ENCODE results near the gene SNAP25. TPM values are rescaled to one million over a fixed set of nuclear protein-coding genes. Genes with fewer than 3 reads are reported as not detected.

SNAP25 gene
- total RNA-seq, 1 donor from 2014 or later = 3.0 TPM

DNA sequence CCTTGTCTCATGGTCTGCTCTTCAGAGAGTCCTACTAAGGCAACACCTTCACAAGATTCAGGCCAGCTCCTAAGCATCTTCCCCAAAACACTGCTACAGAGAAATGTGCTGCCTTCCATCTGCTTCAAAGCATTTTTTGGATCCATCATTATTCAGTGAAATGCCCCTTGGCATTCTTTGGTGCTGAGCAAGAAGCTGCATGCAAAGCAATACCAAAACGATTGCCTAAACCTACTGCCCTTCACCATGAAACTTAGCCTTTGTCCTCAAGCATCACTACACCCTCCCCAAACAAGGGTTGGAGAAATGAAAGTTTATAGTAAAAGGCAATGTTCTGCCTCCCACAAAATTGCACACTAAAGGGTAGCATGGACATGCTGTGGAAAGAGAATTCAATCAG is 93.5 kb downstream of the SNAP25 start:
- DNase-seq = no peak
- H3K36me3 Mint-ChIP-seq (ENCODE audit: low read depth) = no peaks in the 10 kb centered on the region
- H3K27ac Mint-ChIP-seq = no peak overlapping the region
- H3K27me3 Mint-ChIP-seq = peaks cover 4% of the 10 kb centered on the region
- intact Hi-C loops (cut with micrococcal nuclease) = loop anchor here (10.0 kb wide), 1 partner anchor 113 kb away; no protein-coding TSS in a partner anchor
- H3K4me3 Mint-ChIP-seq = no peak overlapping the region
- H3K4me1 Mint-ChIP-seq = no peaks in the 10 kb centered on the region
- H3K9me3 Mint-ChIP-seq = no peaks in the 10 kb centered on the region

DNA sequence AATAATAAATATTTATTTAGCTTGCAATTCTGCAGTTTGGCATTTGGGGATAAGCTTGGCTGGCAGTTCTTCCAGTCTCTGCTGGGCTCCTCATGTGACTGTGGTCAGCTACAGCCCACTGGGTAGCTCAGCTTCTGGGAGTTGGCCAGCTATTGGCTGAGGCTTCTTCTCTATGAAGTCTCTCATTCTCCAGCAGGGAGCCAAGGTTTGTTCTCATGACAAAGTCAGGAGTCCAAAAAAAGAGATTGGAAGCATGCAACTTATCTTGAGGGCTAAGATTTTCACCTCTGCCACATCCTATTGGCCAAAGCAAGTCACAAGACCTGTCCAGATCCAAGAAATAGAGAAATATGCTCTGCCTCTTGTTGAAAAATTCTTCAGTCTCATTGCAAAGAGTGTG is 94.6 kb downstream of the SNAP25 start:
- intact Hi-C loops (cut with micrococcal nuclease) = loop anchor here (10.0 kb wide), 1 partner anchor 112 kb away; no protein-coding TSS in a partner anchor
- Mint-ChIP-seq H3K9me3 (no peaks in the 10 kb centered on the region), H3K27ac (no peak overlapping the region), H3K4me1 (no peaks in the 10 kb centered on the region), H3K27me3 (peaks cover 4% of the 10 kb centered on the region), H3K4me3 (no peak overlapping the region), H3K36me3 (ENCODE audit: low read depth) (no peaks in the 10 kb centered on the region)
- no peak for DNase-seq

DNA sequence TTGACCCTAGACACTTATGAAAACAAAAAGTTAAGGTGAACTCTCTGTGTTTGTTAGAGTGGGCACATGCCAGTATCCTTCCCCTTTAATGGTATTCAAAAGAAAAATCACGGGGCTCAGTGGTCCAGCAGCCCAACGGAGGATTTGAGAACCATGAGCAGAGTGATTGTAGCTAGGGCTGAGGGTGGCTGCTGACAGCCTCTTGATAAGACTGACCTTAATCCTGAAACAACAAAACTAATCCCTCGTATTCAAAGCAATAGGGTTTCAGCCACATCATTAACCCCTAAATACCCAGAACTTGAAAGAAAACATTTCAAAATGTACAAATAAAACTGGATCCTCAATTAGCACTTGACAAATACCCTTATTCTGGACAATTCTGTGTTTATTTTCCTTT is 95.1 kb downstream of the SNAP25 start:
- intact Hi-C loops (cut with micrococcal nuclease) = loop anchor here (10.0 kb wide), 1 partner anchor 111 kb away; no protein-coding TSS in a partner anchor
- H3K27ac Mint-ChIP-seq = no peak overlapping the region
- H3K27me3 Mint-ChIP-seq = peaks cover 4% of the 10 kb centered on the region
- peaks cover 3% of the 10 kb centered on the region for H3K4me1 Mint-ChIP-seq
- H3K4me3 Mint-ChIP-seq = no peak overlapping the region
- H3K36me3 Mint-ChIP-seq (ENCODE audit: low read depth) = no peaks in the 10 kb centered on the region
- DNase-seq = no peak
- no peaks in the 10 kb centered on the region for H3K9me3 Mint-ChIP-seq

DNA sequence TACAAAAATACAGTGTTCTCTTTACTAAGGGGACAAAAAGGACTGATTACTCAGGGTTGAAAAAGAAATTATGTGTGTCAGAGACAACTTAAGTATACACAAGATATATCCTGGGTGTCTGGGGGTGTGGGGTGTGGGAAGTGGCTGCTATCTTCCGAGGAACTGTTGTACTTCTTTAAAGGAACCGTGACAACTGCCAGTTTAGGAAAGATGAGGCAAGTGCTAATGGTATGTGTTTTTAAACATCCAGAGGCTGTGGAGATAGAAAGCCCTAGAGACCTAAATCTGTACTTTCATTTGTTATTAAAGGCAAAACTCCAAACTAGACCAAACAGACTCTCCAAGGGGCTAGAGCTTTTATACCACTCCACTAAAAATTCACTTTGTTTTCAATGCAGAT is 95.6 kb downstream of the SNAP25 start:
- intact Hi-C loops (cut with micrococcal nuclease) = loop anchor here (10.0 kb wide), 1 partner anchor 111 kb away; no protein-coding TSS in a partner anchor
- no peaks in the 10 kb centered on the region for H3K36me3 Mint-ChIP-seq (ENCODE audit: low read depth)
- H3K4me1 Mint-ChIP-seq = peaks cover 3% of the 10 kb centered on the region
- H3K27ac Mint-ChIP-seq = no peak overlapping the region
- no peak for DNase-seq
- peaks cover 4% of the 10 kb centered on the region for H3K27me3 Mint-ChIP-seq
- H3K9me3 Mint-ChIP-seq = no peaks in the 10 kb centered on the region
- H3K4me3 Mint-ChIP-seq = no peak overlapping the region

DNA sequence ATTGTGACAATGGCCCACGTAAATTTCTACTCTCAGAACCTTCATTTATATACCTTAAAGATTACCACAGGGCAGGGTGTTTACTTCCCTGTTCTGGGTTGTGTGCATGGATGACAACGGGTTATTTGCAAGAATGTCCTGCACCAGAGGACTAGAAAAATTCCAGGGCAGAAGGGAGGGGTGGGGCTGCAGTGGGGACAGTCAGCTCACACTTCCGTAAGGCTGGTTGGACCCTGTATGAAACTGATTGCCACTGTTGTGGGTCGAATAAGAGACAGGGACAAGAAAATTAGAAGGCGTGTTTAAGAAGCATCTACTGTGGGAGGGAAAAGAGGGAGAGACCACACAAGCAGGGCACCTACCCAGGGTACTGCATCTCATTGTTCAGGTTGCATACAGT is 96.5 kb downstream of the SNAP25 start:
- Mint-ChIP-seq H3K4me1 (peaks cover 3% of the 10 kb centered on the region), H3K9me3 (peaks cover 3% of the 10 kb centered on the region), H3K27ac (no peak overlapping the region), H3K36me3 (ENCODE audit: low read depth) (no peaks in the 10 kb centered on the region), H3K27me3 (peaks cover 1% of the 10 kb centered on the region), H3K4me3 (no peak overlapping the region)
- intact Hi-C loops (cut with micrococcal nuclease) = loop anchor here (10.0 kb wide), 1 partner anchor 110 kb away; no protein-coding TSS in a partner anchor
- no peak for DNase-seq

DNA sequence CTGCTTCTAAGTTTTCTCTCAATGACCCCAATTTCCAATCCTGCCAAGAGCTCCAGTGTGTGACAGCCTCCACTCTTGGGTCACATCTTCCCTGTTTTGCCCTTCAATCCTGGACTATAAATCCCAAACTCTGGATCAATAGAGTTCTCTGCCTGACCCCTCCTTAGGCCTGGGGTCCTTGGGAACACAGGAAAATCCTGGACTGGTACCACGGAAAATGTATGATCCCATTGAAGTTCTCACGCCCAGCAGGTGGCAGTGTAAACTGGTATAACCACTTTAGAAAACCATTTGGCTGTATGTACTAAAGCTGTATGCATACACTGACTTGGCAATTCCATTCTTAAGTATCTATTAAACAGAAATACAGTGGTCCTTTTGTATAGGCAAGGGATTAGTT is 98.0 kb downstream of the SNAP25 start:
- peaks cover 5% of the 10 kb centered on the region for H3K9me3 Mint-ChIP-seq
- H3K27me3 Mint-ChIP-seq = no peaks in the 10 kb centered on the region
- peak; percentile 61 for DNase-seq
- H3K4me1 Mint-ChIP-seq = peaks cover 3% of the 10 kb centered on the region
- intact Hi-C loops (cut with micrococcal nuclease) = loop anchor here (10.0 kb wide), 1 partner anchor 108 kb away; no protein-coding TSS in a partner anchor
- no peaks in the 10 kb centered on the region for H3K36me3 Mint-ChIP-seq (ENCODE audit: low read depth)
- no peak overlapping the region for H3K4me3 Mint-ChIP-seq
- no peak overlapping the region for H3K27ac Mint-ChIP-seq

DNA sequence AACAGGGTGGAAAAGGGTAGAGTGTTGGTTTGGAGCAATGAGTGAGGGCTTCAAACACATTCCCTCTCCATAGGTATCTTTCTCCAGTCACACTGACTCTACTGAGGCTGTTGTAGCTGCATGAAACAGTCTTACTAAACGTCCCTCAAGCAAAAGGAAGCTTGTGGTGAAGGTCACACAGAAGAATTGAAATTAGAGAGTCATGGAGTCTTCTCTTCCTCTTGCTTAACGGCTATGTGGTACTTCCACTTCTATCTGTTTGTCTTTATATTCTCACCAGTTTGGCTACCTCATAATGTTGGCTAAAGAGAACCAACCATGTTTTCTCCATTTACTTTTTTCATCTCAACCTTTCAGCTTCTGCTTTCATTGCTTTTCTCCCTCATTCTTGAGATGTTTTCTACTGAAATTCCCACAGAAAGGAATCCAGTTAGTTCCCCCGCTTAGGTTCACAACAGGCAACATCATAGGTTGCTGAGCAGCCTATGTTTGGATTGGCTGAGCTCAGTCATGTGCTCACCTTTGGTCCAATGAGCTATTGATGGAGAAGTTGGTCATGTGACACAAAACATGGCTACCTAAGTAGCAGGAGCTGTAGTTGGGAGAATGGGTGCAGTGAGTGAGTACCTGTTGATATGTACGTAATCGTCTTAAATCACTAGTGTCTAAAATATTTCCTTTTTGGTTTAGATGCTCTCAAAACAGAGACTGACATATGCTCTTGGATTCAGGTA is 99.8 kb downstream of the SNAP25 start:
- intact Hi-C loops (cut with micrococcal nuclease) = loop anchor here (10.0 kb wide), 1 partner anchor 106 kb away; no protein-coding TSS in a partner anchor
- peaks cover 3% of the 10 kb centered on the region for H3K4me1 Mint-ChIP-seq
- DNase-seq = no peak
- no peaks in the 10 kb centered on the region for H3K27me3 Mint-ChIP-seq
- H3K36me3 Mint-ChIP-seq (ENCODE audit: low read depth) = no peaks in the 10 kb centered on the region
- no peak overlapping the region for H3K4me3 Mint-ChIP-seq
- H3K27ac Mint-ChIP-seq = no peak overlapping the region
- H3K9me3 Mint-ChIP-seq = peaks cover 5% of the 10 kb centered on the region

DNA sequence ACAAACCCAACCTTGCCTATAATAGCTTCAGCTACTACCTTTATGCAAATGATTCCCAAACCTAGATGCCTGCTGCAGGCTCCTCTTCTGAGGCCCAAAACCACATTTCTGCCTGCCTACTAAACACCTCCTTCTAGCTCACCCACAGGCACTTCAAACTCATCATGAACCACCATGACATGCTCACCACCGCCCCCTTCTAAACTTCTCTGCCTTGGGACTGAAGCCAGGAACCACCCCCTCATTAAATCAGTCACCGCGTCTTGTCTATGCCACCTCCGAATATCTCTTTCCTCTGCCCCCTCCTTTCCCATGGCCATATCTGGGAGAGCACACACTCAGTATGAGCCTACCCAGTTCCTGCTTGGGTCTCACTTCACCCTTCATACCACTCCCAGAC is 101.2 kb downstream of the SNAP25 start:
- peaks cover 5% of the 10 kb centered on the region for H3K9me3 Mint-ChIP-seq
- peaks cover 3% of the 10 kb centered on the region for H3K4me1 Mint-ChIP-seq
- H3K36me3 Mint-ChIP-seq (ENCODE audit: low read depth) = no peaks in the 10 kb centered on the region
- H3K27ac Mint-ChIP-seq = no peak overlapping the region
- intact Hi-C loops (cut with micrococcal nuclease) = loop anchor here (10.0 kb wide), 1 partner anchor 105 kb away; no protein-coding TSS in a partner anchor
- DNase-seq = no peak
- H3K27me3 Mint-ChIP-seq = no peaks in the 10 kb centered on the region
- H3K4me3 Mint-ChIP-seq = no peak overlapping the region

DNA sequence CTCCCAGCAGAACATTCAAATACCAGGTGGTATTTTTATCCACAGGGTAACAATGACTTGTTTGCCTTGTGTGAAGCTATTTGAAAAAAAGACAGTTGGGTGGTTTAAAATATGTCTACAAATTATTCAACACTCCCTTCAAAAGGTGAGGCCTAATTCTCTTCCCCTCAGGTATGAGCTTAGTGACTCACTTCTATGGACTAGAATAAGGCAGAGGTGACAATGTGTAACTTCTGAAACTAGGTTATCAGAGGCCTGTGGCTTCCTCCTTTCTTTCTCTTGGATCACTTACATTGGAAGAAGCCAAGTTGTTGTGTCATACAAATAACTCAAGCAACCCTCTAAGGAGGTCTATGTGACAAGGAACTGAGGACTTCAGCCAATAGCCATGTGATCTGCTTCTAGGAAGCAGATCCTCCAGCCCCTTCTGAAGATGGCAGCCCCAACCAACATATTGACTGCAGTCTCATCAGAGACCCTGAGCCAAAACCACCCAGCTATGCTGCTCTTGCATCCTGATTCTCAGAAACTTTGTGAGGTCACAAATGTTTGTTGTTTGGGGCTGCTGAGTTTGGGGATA is 102.6 kb downstream of the SNAP25 start:
- DNase-seq = no peak
- Mint-ChIP-seq H3K27ac (no peak overlapping the region), H3K27me3 (no peaks in the 10 kb centered on the region), H3K36me3 (ENCODE audit: low read depth) (no peaks in the 10 kb centered on the region), H3K9me3 (peaks cover 5% of the 10 kb centered on the region), H3K4me1 (peaks cover 3% of the 10 kb centered on the region), H3K4me3 (no peak overlapping the region)
- intact Hi-C loops (cut with micrococcal nuclease) = no loop called here

DNA sequence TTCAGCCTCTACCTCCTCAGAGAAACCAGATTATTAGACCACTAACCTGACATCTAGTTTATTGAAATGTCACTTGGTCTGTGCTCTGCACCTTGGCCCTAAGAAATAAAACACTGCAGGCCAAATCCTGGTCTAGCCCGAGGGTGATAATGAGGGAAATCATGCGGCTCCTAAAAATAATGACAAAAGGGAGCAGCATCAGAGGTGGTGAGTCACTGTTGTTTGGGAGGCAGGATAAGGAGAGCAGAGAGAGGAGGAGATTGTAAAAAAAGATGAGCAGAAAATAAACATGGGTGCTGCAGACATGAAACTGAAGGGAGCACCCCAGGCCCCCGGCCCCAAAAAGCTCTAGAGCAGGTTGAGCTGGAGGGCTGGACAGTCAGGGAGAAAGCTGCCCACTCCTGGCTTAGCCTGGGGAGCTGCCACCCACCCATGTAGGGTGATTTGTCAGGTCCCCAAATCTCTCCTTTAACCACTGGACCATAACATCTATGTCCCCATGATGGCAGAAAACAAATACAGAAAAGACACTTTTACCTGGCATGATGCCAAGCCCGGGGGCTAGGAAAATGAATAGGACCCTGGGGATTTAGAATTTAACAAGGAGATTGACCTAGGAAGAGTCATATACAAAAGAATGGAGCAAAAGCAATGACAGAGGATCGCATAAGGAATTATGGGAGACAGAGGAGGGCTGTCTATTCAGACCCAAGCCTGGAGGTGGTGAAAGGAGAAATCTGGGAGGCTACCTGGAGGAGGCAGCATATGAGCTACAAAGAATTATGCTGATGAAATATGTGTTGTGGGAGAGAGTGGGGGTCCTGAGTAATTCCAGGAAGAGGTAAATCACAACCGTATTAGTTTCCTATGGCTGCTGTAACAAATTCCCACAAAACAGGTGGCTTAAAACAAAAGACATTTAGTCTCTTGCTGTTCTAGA is 103.7 kb downstream of the SNAP25 start:
- peaks cover 3% of the 10 kb centered on the region for H3K4me1 Mint-ChIP-seq
- H3K27ac Mint-ChIP-seq = no peak overlapping the region
- no peaks in the 10 kb centered on the region for H3K36me3 Mint-ChIP-seq (ENCODE audit: low read depth)
- H3K4me3 Mint-ChIP-seq = no peak overlapping the region
- DNase-seq = no peak
- peaks cover 5% of the 10 kb centered on the region for H3K9me3 Mint-ChIP-seq
- intact Hi-C loops (cut with micrococcal nuclease) = no loop called here
- H3K27me3 Mint-ChIP-seq = no peaks in the 10 kb centered on the region

DNA sequence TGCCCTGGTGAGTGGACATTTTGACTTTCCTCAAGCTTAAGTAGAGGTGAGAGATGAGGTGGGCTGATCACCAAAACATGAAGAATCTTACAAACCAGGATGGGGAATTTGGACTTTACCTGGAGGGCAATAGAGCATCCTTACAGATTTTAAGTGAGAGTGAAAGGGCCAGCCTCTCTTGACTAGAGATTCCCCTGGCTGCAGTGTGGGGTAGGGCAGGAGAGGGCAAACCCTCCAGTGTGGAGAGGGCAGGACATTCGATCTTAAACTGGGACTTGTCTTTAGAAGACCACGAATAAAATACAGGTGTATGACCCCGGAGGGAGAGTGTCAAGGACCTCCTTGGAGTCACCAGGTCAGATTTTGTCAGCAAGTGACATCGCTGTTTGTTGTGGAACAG is 105.1 kb downstream of the SNAP25 start:
- Mint-ChIP-seq H3K4me3 (no peak overlapping the region), H3K36me3 (ENCODE audit: low read depth) (no peaks in the 10 kb centered on the region), H3K9me3 (peaks cover 5% of the 10 kb centered on the region), H3K27me3 (no peaks in the 10 kb centered on the region), H3K27ac (no peak overlapping the region), H3K4me1 (no peaks in the 10 kb centered on the region)
- no peak for DNase-seq
- intact Hi-C loops (cut with micrococcal nuclease) = no loop called here

DNA sequence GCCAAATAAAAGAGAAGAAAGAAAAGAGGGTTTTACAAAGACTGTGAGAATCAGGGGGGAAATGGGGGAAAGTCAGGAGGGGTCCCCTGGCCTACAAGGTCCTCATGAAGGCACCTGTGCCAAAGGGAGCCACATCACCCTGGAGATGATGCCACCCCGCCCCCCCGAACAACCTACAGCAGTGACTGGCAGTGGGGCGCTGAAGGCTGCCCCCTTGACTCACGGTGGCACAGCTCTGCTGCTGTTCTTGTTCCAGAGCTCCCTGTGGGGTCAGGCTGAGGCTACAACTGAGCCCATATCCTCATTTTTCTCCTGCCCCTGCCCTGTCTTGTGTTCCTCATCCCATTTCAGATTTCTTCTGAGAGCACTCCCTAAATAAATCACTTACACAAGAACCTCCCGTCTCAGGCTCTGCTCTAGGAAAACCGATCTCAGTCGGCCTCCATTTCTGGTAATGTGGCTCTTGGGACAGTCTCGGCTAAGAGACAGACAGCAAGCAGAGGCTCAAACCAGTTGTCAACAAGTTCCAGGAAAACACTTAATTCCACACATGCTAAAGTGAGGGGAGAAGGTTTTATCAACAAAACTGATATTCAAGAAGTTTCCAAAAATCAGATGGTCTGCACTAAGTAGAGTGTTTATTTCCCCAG is 105.7 kb downstream of the SNAP25 start:
- H3K9me3 Mint-ChIP-seq = peaks cover 5% of the 10 kb centered on the region

DNA sequence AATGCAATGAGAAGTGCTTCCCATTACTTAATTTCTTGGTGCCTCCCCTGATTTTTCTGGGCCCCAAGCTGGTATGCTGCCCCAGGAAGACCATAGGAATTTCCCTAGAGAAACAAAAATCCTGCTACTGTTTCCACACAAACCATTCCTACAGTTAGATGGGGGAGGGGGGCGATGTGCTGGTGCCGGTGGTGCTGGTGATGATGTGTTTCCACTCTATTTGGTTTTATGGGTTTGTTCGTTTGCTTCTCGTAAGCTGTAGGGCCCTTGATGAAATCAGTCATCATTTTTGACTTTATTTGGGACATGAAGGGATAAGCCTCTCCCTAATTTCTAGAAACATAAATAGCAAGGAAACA is 110.2 kb downstream of the SNAP25 start:
- H3K27me3 Mint-ChIP-seq = peaks cover 7% of the 10 kb centered on the region
- intact Hi-C loops (cut with micrococcal nuclease) = no loop called here

More for the DNA sequence above, 105.7 kb downstream of the SNAP25 start:
- no peaks in the 10 kb centered on the region for H3K27me3 Mint-ChIP-seq
- intact Hi-C loops (cut with micrococcal nuclease) = no loop called here
- DNase-seq = no peak
- no peaks in the 10 kb centered on the region for H3K36me3 Mint-ChIP-seq (ENCODE audit: low read depth)
- H3K4me3 Mint-ChIP-seq = no peak overlapping the region
- H3K27ac Mint-ChIP-seq = no peak overlapping the region
- H3K4me1 Mint-ChIP-seq = no peaks in the 10 kb centered on the region

More for the DNA sequence above, 110.2 kb downstream of the SNAP25 start:
- no peaks in the 10 kb centered on the region for H3K4me1 Mint-ChIP-seq
- H3K27ac Mint-ChIP-seq = no peak overlapping the region
- no peaks in the 10 kb centered on the region for H3K9me3 Mint-ChIP-seq
- no peak overlapping the region for H3K4me3 Mint-ChIP-seq
- H3K36me3 Mint-ChIP-seq (ENCODE audit: low read depth) = no peaks in the 10 kb centered on the region
- no peak for DNase-seq

Data from activated CD4-positive, alpha-beta T cell treated with anti-CD3 and anti-CD28 coated beads, Interleukin-2, amount 10 ng/mL, durations not matched to agents 24 days and 14 days (primary cell).